D721Med (cell line): ENCODE data around the gene NFATC1.

Experiments
- DNase-seq: peaks from one replicate; pipeline ENCODE4 v3.0.0; 2011; ENCODE audit warnings: low spot score; ENCODE audit not compliant: insufficient read length
- FAIRE-seq: peaks from 2 replicates; lab custom pipeline; 2011; peaks lifted over from hg19 to GRCh38; lab: Jason Lieb, UNC
- CTCF ChIP-seq: IDR thresholded peaks from 2 replicates; pipeline ENCODE4 v1.5.1; 2012; ENCODE audit warnings: mild to moderate bottlenecking, control low read depth; ENCODE audit not compliant: insufficient read depth; ENCODE audit errors: missing control alignments

Gene NFATC1

GRCh38 chr18:79418642-79419041, 22.9 kb downstream of the NFATC1 start:
- no peak for TF ChIP-seq CTCF
- FAIRE-seq = no peak

GRCh38 chr18:79420033-79420745, 24.5 kb downstream of the NFATC1 start:
- no peak for TF ChIP-seq CTCF
- DNase-seq (no peak), FAIRE-seq (no peak)

More at GRCh38 chr18:79418642-79419041, 22.9 kb downstream of the NFATC1 start:
- DNase-seq = no peak

GRCh38 chr18:79421275-79421857, 25.6 kb downstream of the NFATC1 start:
- DNase-seq = no peak
- TF ChIP-seq CTCF = no peak
- FAIRE-seq = no peak

GRCh38 chr18:79422022-79422782, 26.5 kb downstream of the NFATC1 start:
- FAIRE-seq (no peak), DNase-seq (no peak)
- TF ChIP-seq CTCF = no peak

GRCh38 chr18:79422783-79423165, 27.0 kb downstream of the NFATC1 start:
- no peak for DNase-seq
- no peak for TF ChIP-seq CTCF
- no peak for FAIRE-seq

- DNase-seq = no peak
- TF ChIP-seq CTCF = no peak
- FAIRE-seq = no peak
Observed at GRCh38 chr18:79423211-79424007, 27.7 kb downstream of the NFATC1 start.
